Measurements from ENCODE around the gene L3MBTL4.

The L3MBTL4 gene

GRCh38 chr18:5944448-5944847 lies 470.3 kb downstream of the L3MBTL4 start:
- DNase-seq, result no peak

- DNase-seq, result no peak
Observed at GRCh38 chr18:5943514-5943913, 471.2 kb downstream of the L3MBTL4 start.

- no peak for DNase-seq
Observed at GRCh38 chr18:5942591-5942990, 472.1 kb downstream of the L3MBTL4 start.

DNA sequence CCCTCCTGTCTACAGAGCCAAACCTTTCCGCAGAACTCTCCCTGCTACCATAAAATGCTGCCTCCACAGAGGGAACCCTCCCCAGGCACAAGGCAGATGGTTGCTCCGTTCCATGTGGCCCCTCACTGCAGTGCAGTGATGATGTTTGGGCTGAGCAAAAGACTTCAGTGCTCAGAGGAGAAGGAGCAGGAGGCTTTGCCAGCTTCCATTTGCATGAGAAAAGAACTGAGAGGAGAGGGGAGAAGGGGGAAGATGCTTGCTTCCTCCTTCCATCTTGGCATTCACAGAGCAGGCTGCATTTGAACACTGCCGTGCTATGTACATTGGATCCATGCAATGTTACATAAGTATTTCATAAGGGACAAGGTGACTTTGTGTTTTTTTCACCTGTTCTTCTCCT lies 472.8 kb downstream of the L3MBTL4 start:
- DNase-seq, result no peak

DNA sequence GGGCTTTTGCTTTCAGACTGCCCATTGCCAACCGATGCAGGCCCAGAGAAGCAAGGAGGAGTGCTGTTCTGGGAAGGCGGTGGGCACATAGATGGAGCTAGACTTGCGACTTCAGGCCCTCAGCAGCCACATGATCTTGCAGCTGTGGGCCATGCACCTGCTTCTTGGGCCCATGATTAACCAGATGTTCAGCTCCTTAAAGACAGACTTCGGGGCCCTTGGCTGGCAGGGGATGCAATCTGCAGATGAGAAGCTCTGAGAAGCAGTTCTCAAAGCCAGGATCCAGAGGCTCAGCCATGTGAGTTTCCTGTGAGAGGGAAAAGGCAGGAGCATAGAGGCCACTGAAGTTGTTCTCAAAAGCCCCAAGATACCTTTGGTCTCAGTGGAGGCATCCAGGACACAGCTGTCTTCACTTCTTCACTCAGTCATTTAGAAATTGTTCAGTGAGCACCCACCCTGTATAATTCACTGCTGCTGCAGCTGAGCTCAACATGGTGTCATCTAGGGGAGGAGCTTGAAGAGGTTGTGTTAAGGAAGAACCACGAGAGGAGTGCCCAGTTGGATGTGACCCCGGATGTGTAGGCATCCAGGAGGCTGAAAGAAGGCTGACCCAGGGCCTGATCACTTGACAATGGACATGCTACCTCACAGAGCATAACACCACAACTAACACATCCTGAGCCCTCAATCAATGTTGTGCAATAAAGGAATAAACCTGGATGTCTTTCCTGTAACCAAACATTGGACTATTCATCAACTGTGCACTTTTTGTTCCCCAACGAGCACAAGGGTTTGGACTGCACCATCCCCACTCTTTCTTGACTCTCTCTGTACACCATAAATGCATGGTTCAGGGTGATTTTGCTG lies 474.7 kb downstream of the L3MBTL4 start:
- DNase-seq, result no peak

- DNase-seq, result no peak
Observed at GRCh38 chr18:5937795-5938194, 476.9 kb downstream of the L3MBTL4 start.

GRCh38 chr18:5937121-5937520 lies 477.6 kb downstream of the L3MBTL4 start:
- DNase-seq, result no peak

- DNase-seq, result no peak
Observed at GRCh38 chr18:5930789-5931188, 483.9 kb downstream of the L3MBTL4 start.

GRCh38 chr18:5918205-5918858 lies 496.4 kb downstream of the L3MBTL4 start:
- no peak for DNase-seq

- no peak for DNase-seq
Observed at GRCh38 chr18:5914951-5915350, 499.8 kb downstream of the L3MBTL4 start.

GRCh38 chr18:5914016-5914415 lies 500.7 kb downstream of the L3MBTL4 start:
- DNase-seq, result no peak

DNA sequence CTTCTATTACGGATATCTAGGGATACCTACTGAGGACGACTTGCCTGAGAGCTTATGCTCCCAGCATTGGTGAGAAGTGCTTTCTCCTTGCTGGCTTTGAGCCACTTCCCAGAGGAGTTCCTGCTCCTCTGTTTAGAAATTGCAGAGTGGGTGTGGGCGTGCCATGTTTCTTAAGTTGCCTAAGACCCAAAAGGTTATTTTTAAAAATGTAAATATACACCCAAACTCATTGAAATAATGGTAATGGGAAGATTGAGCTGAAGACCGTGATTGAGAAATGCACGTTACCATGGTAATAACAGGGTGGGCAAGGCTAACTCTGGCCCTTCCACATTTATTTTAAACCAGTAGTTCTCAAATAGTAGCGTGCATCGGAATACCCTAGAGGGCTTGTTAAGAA lies 502.1 kb downstream of the L3MBTL4 start:
- no peak for DNase-seq

DNA sequence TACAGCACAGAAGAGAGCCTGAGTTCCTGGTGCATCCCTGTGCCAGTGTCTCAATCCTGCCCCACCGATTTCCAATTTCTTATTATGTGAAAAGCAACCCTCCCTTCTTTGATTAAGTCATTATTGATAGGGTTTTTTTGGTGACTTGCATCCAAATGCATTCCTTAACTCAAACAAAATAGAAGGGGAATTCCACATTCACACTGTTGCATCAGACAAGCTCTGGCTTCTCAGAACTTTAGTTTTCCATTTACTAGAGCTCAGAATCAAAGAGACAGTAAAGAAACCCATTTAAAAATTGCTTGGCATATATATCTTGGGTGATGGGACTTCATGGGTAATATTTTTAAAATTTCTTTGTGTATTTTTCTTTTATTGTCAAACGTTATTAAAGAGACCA lies 505.6 kb downstream of the L3MBTL4 start:
- DNase-seq, result no peak
